Mucosa of gallbladder (tissue), 1 donor: Measurements from ENCODE around the gene ACTL7A. TPM values are rescaled to one million over a fixed set of nuclear protein-coding genes. Genes with fewer than 3 reads are reported as not detected.

Experiments used
- total RNA-seq: library from RNA; stranded (reverse); gene quantifications from one replicate; pipeline ENCODE4 v1.2.1, GENCODE V29; 2021
- donor health status: DM: no; HTN: no; CAD: no.

ACTL7A gene
- total RNA-seq, 1 donor from 2014 or later = not detected

Other genes starting within 250 kb of the ACTL7A start
- gene ACTL7B, start 6.3 kb upstream of the ACTL7A start, total RNA-seq = not detected
- gene ELP1, start 71.9 kb downstream of the ACTL7A start, total RNA-seq = 22.9 TPM
- 13.4 TPM for gene ABITRAM, start 72.1 kb downstream of the ACTL7A start, total RNA-seq
- 21.7 TPM for gene CTNNAL1, start 151.2 kb downstream of the ACTL7A start, total RNA-seq